GM10266 (cell line): ENCODE results near the gene BLCAP.
"Not testable (repeated sequence)": the region's sequence is repeated elsewhere in the genome, so short reads cannot be mapped to it uniquely, and the experiment has no call there.

ENCODE experiments used
- DNase-seq: peaks from one replicate; pipeline ENCODE4 v3.0.0; 2012; ENCODE audit errors: extremely low spot score
- CTCF ChIP-seq: IDR thresholded peaks from 2 replicates; pipeline ENCODE4 v1.5.1; 2012; ENCODE audit warnings: mild to moderate bottlenecking, low read depth; ENCODE audit not compliant: control insufficient read depth, insufficient read depth; ENCODE audit errors: missing control alignments

BLCAP gene

GRCh38 chr20:37500311-37500710 lies 27.4 kb downstream of the BLCAP start:
- DNase-seq = no peak
- TF ChIP-seq CTCF = no peak

GRCh38 chr20:37498066-37498665 lies 29.5 kb downstream of the BLCAP start:
- no peak for DNase-seq

GRCh38 chr20:37494796-37495195 lies 32.9 kb downstream of the BLCAP start:
- TF ChIP-seq CTCF = no peak
- DNase-seq = no peak

More at GRCh38 chr20:37498066-37498665, 29.5 kb downstream of the BLCAP start:
- TF ChIP-seq CTCF = no peak

GRCh38 chr20:37494301-37494700 lies 33.4 kb downstream of the BLCAP start:
- DNase-seq = no peak
- no peak for TF ChIP-seq CTCF

- no peak for DNase-seq
- no peak for TF ChIP-seq CTCF
Measured at GRCh38 chr20:37492945-37493344, 34.7 kb downstream of the BLCAP start.

- DNase-seq = no peak
- TF ChIP-seq CTCF = no peak
Measured at GRCh38 chr20:37492096-37492625, 35.5 kb downstream of the BLCAP start.

- TF ChIP-seq CTCF = no peak
- DNase-seq = no peak
Measured at GRCh38 chr20:37490663-37491350, 36.9 kb downstream of the BLCAP start.

- DNase-seq = not testable (repeated sequence)
Measured at GRCh38 chr20:37486209-37486608, 41.5 kb downstream of the BLCAP start.
